GM23338 (cell line): ENCODE measurements around the gene MRPS34. TPM values are rescaled to one million over a fixed set of nuclear protein-coding genes. Genes with fewer than 3 reads are reported as not detected.

Source experiments
- ATAC-seq: fragments of 200-7000 bp; cut with Tn5 transposase; 3 replicates; pipeline ENCODE4 v1.9.1; 2020
- DNase-seq: peaks from one replicate; pipeline ENCODE4 v3.0.0-alpha.2; 2015; ENCODE audit warnings: low spot score
- H2AFZ ChIP-seq: fragments of 200-600 bp; sonication (generic); 2 replicates; pipeline ENCODE4 v1.8.0; 2016; ENCODE audit warnings: antibody characterized with exemption, mild to moderate bottlenecking, moderate library complexity
- H3F3A ChIP-seq: fragments of 200-600 bp; sonication (generic); replicated peaks from 2 replicates; pipeline ENCODE4 v1.8.0; 2017; ENCODE audit warnings: antibody characterized with exemption, mixed run types, low read depth
- H3K27ac ChIP-seq: fragments of 200-600 bp; sonication (generic); 2 replicates; pipeline ENCODE4 v1.6.1; 2016; ENCODE audit warnings: low read depth
- H3K27me3 ChIP-seq: fragments of 200-600 bp; sonication (generic); 2 replicates; pipeline ENCODE4 v1.8.0; 2016; ENCODE audit warnings: mild to moderate bottlenecking, mixed run types, moderate library complexity; ENCODE audit not compliant: insufficient read depth
- H3K36me3 ChIP-seq: fragments of 200-600 bp; sonication (generic); 2 replicates; pipeline ENCODE4 v1.8.0; 2016; ENCODE audit warnings: mild to moderate bottlenecking; ENCODE audit not compliant: insufficient read depth
- H3K4me1 ChIP-seq: fragments of 200-600 bp; sonication (generic); 2 replicates; pipeline ENCODE4 v1.8.0; 2016; ENCODE audit warnings: mild to moderate bottlenecking, moderate library complexity; ENCODE audit not compliant: insufficient read depth
- H3K4me2 ChIP-seq: fragments of 200-600 bp; sonication (generic); 2 replicates; pipeline ENCODE4 v1.7.1; 2017; ENCODE audit warnings: mixed run types
- H3K4me3 ChIP-seq: fragments of 200-600 bp; sonication (generic); 2 replicates; pipeline ENCODE4 v1.6.1; 2016; ENCODE audit warnings: mixed run types
- H3K79me2 ChIP-seq: fragments of 200-600 bp; sonication (generic); replicated peaks from 2 replicates; pipeline ENCODE4 v1.8.0; 2017; ENCODE audit warnings: mild to moderate bottlenecking; ENCODE audit not compliant: insufficient read depth
- H3K9me2 ChIP-seq: fragments of 200-600 bp; sonication (generic); 2 replicates; pipeline ENCODE4 v1.8.0; 2017; ENCODE audit not compliant: insufficient read depth
- H4K20me1 ChIP-seq: fragments of 200-600 bp; sonication (generic); replicated peaks from 2 replicates; pipeline ENCODE4 v1.8.0; 2017; ENCODE audit warnings: mild to moderate bottlenecking; ENCODE audit not compliant: insufficient read depth
- H3K27ac Mint-ChIP-seq: 2 replicates; pipeline ENCODE4 v1.8.0; 2020; ENCODE audit warnings: inconsistent platforms, mild to moderate bottlenecking, moderate library complexity, mixed read lengths
- H3K27me3 Mint-ChIP-seq: 3 replicates; pipeline ENCODE4 v1.8.0; 2022; ENCODE audit warnings: low read depth, mild to moderate bottlenecking, moderate library complexity, mixed read lengths, inconsistent platforms; ENCODE audit not compliant: insufficient read depth, poor library complexity
- H3K36me3 Mint-ChIP-seq: 3 replicates; pipeline ENCODE4 v1.8.0; 2021; ENCODE audit warnings: low read depth, mild to moderate bottlenecking, inconsistent platforms, moderate library complexity, mixed read lengths
- H3K4me1 Mint-ChIP-seq: 3 replicates; pipeline ENCODE4 v1.8.0; 2020; ENCODE audit warnings: mild to moderate bottlenecking, inconsistent platforms, mixed read lengths
- H3K4me3 Mint-ChIP-seq: 3 replicates; pipeline ENCODE4 v1.8.0; 2021; ENCODE audit warnings: moderate library complexity, mild to moderate bottlenecking, inconsistent platforms, mixed read lengths
- H3K9me3 Mint-ChIP-seq: 3 replicates; pipeline ENCODE4 v1.8.0; 2020; ENCODE audit warnings: moderate library complexity, mild to moderate bottlenecking, inconsistent platforms, mixed read lengths
- CREB1 ChIP-seq: fragments of 250-450 bp; sonication (Bioruptor Pico); IDR thresholded peaks from 2 replicates; pipeline ENCODE4 v1.5.0; 2020; ENCODE audit warnings: low read depth, mild to moderate bottlenecking, moderate library complexity
- NANOG ChIP-seq: IDR thresholded peaks from 2 replicates; pipeline ENCODE4 v1.6.1; 2016; ENCODE audit warnings: antibody characterized with exemption, borderline replicate concordance
- POLR2AphosphoS5 ChIP-seq: IDR thresholded peaks from 2 replicates; pipeline ENCODE4 v1.6.1; 2016; ENCODE audit warnings: antibody characterized with exemption, low read depth
- ZNF114 ChIP-seq: fragments of 250-450 bp; sonication (Bioruptor Pico); IDR thresholded peaks from 2 replicates; pipeline ENCODE4 v1.5.0; 2020; ENCODE audit warnings: mild to moderate bottlenecking, moderate library complexity
- polyA plus RNA-seq: library from polyadenylated mRNA; unstranded; fragments of >200 nt; fragmentation: Nextera tagmentation; extraction: Ambion mirVana; gene quantifications from 2 replicates; pipeline ENCODE4 v1.2.1, GENCODE V29; 2016
- total RNA-seq: library from RNA; depleted of rRNA; stranded (reverse); fragments of >200 nt; shearing (Covaris generic); gene quantifications from 2 replicates; pipeline ENCODE4 v1.2.3, GENCODE V29; 2014
- TF ChIP-seq, protein P1 (sequence below): IDR thresholded peaks from 2 replicates; pipeline ENCODE4 v1.6.1; 2016; ENCODE audit warnings: antibody characterized with exemption
- TF ChIP-seq, protein P2 (sequence below): fragments of 250-450 bp; sonication (Bioruptor Pico); IDR thresholded peaks from 2 replicates; pipeline ENCODE4 v1.5.0; 2020; ENCODE audit warnings: mild to moderate bottlenecking, moderate library complexity
- TF ChIP-seq, protein P3 (sequence below), 2 experiments: fragments of 200-600 bp in 1 of 2; sonication (generic) in 1 of 2; conservative IDR thresholded peaks; 2 replicates each; pipeline versions ENCODE4 v1.5.1 to v1.6.1; 2016 to 2017; ENCODE audit warnings: antibody characterized with exemption in 2 of 2, low read depth in 2 of 2, mild to moderate bottlenecking in 2 of 2, moderate library complexity in 1 of 2

MRPS34 gene
- total and polyA plus RNA-seq, 2 experiments from 2014 or later: 248 to 391 TPM

DNA sequence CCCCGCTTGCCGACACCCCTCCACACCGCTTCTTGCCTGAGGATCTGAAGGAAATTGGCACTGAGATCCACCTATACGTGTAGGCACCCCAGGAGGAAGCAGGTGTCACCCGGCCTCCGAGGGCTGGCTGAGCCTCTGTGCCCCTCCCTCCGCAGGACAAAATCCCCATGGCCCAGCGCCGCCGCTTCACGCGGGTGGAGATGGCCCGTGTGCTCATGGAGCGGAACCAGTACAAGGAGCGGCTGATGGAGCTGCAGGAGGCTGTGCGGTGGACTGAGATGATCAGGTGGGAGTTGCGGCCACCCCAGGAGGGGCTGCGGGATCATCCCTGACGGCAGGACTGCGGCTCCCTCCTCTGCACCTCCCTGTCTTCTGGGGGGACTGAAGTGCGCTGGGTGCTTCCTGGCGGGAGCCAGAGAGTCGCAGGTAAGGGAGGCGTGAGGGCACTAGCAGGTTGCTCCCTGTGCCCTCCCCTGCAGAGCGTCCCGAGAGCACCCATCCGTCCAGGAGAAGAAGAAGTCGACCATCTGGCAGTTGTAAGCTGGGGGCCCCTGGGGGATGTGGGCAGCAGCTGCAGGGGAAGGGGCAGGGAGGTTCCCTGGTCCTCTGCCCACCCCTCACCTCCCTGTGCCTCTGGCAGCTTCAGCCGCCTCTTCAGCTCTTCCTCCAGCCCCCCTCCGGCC, 10.6 kb downstream of the MRPS34 start:
- DNase-seq (no peak), ATAC-seq (no peak)
- Histone ChIP-seq H2AFZ (no peak overlapping the region), H3K4me2 (no peak overlapping the region), H3K27me3 (no peaks in the 10 kb centered on the region), H3K9me2 (no peaks in the 10 kb centered on the region), H4K20me1 (no peaks in the 10 kb centered on the region), H3K79me2 (no peaks in the 10 kb centered on the region), H3K4me1 (no peaks in the 10 kb centered on the region; the same call in 1 of the 2 replicates), H3F3A (0 out of 2 replicates have a peak, but pooled peaks cover 3% of the 10 kb centered on the region), H3K4me3 (no peak overlapping the region), H3K36me3 (no peaks in the 10 kb centered on the region), H3K27ac (no peak overlapping the region)
- peaks cover 12% of the 10 kb centered on the region for H3K36me3 Mint-ChIP-seq
- no peak overlapping the region for H3K27ac Mint-ChIP-seq
- H3K4me3 Mint-ChIP-seq: no peak overlapping the region
- H3K27me3 Mint-ChIP-seq: peaks cover 11% of the 10 kb centered on the region
- no peaks in the 10 kb centered on the region; the same call in 2 of the 3 replicates for H3K9me3 Mint-ChIP-seq
- no peaks in the 10 kb centered on the region for H3K4me1 Mint-ChIP-seq
- no peak for TF ChIP-seq CREB1 (CRISPR knock-in tag)
- TF ChIP-seq, protein P1, sequence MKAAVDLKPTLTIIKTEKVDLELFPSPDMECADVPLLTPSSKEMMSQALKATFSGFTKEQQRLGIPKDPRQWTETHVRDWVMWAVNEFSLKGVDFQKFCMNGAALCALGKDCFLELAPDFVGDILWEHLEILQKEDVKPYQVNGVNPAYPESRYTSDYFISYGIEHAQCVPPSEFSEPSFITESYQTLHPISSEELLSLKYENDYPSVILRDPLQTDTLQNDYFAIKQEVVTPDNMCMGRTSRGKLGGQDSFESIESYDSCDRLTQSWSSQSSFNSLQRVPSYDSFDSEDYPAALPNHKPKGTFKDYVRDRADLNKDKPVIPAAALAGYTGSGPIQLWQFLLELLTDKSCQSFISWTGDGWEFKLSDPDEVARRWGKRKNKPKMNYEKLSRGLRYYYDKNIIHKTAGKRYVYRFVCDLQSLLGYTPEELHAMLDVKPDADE: no peak
- TF ChIP-seq, protein P2, sequence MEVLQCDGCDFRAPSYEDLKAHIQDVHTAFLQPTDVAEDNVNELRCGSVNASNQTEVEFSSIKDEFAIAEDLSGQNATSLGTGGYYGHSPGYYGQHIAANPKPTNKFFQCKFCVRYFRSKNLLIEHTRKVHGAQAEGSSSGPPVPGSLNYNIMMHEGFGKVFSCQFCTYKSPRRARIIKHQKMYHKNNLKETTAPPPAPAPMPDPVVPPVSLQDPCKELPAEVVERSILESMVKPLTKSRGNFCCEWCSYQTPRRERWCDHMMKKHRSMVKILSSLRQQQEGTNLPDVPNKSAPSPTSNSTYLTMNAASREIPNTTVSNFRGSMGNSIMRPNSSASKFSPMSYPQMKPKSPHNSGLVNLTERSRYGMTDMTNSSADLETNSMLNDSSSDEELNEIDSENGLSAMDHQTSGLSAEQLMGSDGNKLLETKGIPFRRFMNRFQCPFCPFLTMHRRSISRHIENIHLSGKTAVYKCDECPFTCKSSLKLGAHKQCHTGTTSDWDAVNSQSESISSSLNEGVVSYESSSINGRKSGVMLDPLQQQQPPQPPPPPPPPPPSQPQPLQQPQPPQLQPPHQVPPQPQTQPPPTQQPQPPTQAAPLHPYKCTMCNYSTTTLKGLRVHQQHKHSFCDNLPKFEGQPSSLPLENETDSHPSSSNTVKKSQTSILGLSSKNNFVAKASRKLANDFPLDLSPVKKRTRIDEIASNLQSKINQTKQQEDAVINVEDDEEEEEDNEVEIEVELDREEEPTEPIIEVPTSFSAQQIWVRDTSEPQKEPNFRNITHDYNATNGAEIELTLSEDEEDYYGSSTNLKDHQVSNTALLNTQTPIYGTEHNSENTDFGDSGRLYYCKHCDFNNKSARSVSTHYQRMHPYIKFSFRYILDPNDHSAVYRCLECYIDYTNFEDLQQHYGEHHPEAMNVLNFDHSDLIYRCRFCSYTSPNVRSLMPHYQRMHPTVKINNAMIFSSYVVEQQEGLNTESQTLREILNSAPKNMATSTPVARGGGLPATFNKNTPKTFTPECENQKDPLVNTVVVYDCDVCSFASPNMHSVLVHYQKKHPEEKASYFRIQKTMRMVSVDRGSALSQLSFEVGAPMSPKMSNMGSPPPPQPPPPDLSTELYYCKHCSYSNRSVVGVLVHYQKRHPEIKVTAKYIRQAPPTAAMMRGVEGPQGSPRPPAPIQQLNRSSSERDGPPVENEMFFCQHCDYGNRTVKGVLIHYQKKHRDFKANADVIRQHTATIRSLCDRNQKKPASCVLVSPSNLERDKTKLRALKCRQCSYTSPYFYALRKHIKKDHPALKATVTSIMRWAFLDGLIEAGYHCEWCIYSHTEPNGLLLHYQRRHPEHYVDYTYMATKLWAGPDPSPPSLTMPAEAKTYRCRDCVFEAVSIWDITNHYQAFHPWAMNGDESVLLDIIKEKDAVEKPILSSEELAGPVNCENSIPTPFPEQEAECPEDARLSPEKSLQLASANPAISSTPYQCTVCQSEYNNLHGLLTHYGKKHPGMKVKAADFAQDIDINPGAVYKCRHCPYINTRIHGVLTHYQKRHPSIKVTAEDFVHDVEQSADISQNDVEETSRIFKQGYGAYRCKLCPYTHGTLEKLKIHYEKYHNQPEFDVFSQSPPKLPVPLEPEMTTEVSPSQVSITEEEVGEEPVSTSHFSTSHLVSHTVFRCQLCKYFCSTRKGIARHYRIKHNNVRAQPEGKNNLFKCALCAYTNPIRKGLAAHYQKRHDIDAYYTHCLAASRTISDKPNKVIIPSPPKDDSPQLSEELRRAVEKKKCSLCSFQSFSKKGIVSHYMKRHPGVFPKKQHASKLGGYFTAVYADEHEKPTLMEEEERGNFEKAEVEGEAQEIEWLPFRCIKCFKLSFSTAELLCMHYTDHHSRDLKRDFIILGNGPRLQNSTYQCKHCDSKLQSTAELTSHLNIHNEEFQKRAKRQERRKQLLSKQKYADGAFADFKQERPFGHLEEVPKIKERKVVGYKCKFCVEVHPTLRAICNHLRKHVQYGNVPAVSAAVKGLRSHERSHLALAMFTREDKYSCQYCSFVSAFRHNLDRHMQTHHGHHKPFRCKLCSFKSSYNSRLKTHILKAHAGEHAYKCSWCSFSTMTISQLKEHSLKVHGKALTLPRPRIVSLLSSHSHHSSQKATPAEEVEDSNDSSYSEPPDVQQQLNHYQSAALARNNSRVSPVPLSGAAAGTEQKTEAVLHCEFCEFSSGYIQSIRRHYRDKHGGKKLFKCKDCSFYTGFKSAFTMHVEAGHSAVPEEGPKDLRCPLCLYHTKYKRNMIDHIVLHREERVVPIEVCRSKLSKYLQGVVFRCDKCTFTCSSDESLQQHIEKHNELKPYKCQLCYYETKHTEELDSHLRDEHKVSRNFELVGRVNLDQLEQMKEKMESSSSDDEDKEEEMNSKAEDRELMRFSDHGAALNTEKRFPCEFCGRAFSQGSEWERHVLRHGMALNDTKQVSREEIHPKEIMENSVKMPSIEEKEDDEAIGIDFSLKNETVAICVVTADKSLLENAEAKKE (CRISPR knock-in tag): no peak

DNA sequence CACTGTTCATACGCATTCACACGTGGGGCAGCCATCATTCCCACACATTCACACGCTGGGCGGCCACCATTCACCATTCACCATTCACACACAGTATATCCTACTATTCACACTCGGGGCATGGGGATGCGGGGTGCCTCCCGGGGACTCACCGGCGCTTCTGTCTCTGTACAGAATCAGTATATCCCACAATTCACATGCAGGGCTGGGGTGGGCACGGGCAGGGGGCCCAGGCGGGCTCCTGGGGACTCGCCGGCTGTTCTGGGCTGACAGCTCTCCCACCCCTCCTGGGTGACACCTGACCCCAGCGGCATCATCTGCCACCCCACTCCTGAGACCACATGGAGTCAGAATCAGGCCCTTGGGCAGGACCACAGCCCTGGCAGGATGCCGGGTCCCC, 11.2 kb downstream of the MRPS34 start:
- DNase-seq: no peak
- Histone ChIP-seq H3K79me2 (no peaks in the 10 kb centered on the region), H3K4me3 (no peak overlapping the region), H3K36me3 (no peaks in the 10 kb centered on the region), H3K4me2 (no peak overlapping the region), H3F3A (0 out of 2 replicates have a peak, but pooled peaks cover 3% of the 10 kb centered on the region), H4K20me1 (no peaks in the 10 kb centered on the region), H2AFZ (no peak overlapping the region), H3K27me3 (no peaks in the 10 kb centered on the region), H3K4me1 (no peaks in the 10 kb centered on the region; the same call in 1 of the 2 replicates), H3K9me2 (no peaks in the 10 kb centered on the region), H3K27ac (no peak overlapping the region)
- H3K27ac Mint-ChIP-seq: no peak overlapping the region
- TF ChIP-seq POLR2AphosphoS5: no peak
- no peak for TF ChIP-seq ZNF114
- no peak for TF ChIP-seq NANOG
- TF ChIP-seq CREB1 (CRISPR knock-in tag): no peak
- TF ChIP-seq, protein P3, sequence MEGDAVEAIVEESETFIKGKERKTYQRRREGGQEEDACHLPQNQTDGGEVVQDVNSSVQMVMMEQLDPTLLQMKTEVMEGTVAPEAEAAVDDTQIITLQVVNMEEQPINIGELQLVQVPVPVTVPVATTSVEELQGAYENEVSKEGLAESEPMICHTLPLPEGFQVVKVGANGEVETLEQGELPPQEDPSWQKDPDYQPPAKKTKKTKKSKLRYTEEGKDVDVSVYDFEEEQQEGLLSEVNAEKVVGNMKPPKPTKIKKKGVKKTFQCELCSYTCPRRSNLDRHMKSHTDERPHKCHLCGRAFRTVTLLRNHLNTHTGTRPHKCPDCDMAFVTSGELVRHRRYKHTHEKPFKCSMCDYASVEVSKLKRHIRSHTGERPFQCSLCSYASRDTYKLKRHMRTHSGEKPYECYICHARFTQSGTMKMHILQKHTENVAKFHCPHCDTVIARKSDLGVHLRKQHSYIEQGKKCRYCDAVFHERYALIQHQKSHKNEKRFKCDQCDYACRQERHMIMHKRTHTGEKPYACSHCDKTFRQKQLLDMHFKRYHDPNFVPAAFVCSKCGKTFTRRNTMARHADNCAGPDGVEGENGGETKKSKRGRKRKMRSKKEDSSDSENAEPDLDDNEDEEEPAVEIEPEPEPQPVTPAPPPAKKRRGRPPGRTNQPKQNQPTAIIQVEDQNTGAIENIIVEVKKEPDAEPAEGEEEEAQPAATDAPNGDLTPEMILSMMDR (conservative IDR thresholded peaks at IDR 0.05; ENCODE audit: low read depth in 2 of 2): no peak
- H3K27me3 Mint-ChIP-seq: peaks cover 8% of the 10 kb centered on the region
- no peaks in the 10 kb centered on the region; the same call in 2 of the 3 replicates for H3K9me3 Mint-ChIP-seq
- ATAC-seq: no peak
- no peaks in the 10 kb centered on the region for H3K4me1 Mint-ChIP-seq
- H3K4me3 Mint-ChIP-seq: no peak overlapping the region
- H3K36me3 Mint-ChIP-seq: peaks cover 8% of the 10 kb centered on the region
